ENCODE results near the gene USP3. TPM values are rescaled to one million over a fixed set of nuclear protein-coding genes. Genes with fewer than 3 reads are reported as not detected.

USP3 gene
- total and polyA plus RNA-seq, 2 donors (not counting 1 experiment from before 2014, with no cell fraction given) = 21.3 to 55.5 TPM

DNA sequence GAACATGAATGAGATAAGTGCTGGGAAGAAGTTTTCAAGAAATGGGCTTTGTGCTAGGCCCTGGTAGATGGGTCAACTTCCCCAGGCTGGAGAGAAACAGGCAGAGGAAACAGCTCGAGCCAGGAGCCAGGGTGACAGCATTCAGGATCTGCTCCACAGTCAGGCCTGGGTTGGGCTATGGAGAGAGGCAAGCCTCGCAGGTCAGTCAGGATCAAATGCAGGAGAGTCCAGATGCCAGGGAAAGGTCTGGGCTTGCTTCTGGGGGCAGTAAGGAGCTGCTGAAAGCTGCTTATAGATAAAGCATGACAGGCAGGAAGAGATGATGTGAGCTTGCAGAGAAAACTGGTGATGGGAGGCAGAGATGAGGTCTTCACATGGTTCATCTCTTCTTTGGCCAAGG, 11.0 kb upstream of the USP3 start:
- Histone ChIP-seq H3K36me3 (ENCODE audit: control insufficient read depth, insufficient read depth, low read length) (no peaks in the 10 kb centered on the region), H3K9me3 (ENCODE audit: control insufficient read depth, insufficient read depth, low read depth, low read length) (no peaks in the 10 kb centered on the region), H3K4me2 (ENCODE audit: extremely low read depth, insufficient read depth, low read length) (no peak overlapping the region), H3K27me3 (ENCODE audit: control insufficient read depth, insufficient read depth, low read length) (no peaks in the 10 kb centered on the region), H3K9ac (ENCODE audit: insufficient read depth, low read length) (no peak overlapping the region), H3K4me3 (replicated peaks in 1 of 4; ENCODE audit: control extremely low read depth in 1 of 4, insufficient read depth in 1 of 4, low read depth in 3 of 4, low read length in 4 of 4) (no peak overlapping the region), H4K20me1 (ENCODE audit: control insufficient read depth, extremely low read depth, insufficient read depth, low read length) (no peaks in the 10 kb centered on the region), H3K79me2 (ENCODE audit: control insufficient read depth, insufficient read depth, low read length) (no peaks in the 10 kb centered on the region), H3K4me1 (ENCODE audit: control insufficient read depth, extremely low read depth, insufficient read depth, low read length) (peaks cover 16% of the 10 kb centered on the region), H2AFZ (ENCODE audit: low read length) (no peak overlapping the region), H3K27ac (ENCODE audit: insufficient read depth, low read length) (no peak overlapping the region)
- no peak for DNase-seq (ENCODE audit: low read depth in 2 of 2)
- TF ChIP-seq, protein P1, sequence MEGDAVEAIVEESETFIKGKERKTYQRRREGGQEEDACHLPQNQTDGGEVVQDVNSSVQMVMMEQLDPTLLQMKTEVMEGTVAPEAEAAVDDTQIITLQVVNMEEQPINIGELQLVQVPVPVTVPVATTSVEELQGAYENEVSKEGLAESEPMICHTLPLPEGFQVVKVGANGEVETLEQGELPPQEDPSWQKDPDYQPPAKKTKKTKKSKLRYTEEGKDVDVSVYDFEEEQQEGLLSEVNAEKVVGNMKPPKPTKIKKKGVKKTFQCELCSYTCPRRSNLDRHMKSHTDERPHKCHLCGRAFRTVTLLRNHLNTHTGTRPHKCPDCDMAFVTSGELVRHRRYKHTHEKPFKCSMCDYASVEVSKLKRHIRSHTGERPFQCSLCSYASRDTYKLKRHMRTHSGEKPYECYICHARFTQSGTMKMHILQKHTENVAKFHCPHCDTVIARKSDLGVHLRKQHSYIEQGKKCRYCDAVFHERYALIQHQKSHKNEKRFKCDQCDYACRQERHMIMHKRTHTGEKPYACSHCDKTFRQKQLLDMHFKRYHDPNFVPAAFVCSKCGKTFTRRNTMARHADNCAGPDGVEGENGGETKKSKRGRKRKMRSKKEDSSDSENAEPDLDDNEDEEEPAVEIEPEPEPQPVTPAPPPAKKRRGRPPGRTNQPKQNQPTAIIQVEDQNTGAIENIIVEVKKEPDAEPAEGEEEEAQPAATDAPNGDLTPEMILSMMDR (conservative IDR thresholded peaks at IDR 0.05 in 1 of 2, IDR thresholded peaks at IDR 0.05 in 1 of 2; ENCODE audit: low read depth in 1 of 2, low read length in 2 of 2) = no peak
- TF ChIP-seq EZH2 (IDR thresholded peaks at IDR 0.05; ENCODE audit: low read length, missing control alignments) = no peak

DNA sequence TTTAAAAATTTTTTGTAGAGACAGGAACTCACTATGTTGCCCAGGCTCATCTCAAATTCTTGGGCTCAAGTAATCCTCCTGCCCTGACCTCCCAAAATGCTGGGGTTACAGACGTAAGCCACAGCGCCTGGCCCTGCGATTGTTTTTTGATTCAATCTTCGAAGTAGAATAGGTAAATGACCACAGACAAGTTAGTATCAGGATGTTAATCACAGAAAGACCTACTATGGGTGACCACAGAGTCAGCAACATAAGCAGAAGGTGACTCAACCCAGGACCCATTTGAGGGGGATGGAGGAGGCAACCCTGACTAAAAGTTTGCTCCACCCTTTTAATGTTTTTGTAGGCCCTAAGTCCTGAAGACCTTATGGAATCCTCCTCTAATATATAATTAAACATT, 10.0 kb upstream of the USP3 start:
- H3K36me3 ChIP-seq (ENCODE audit: control insufficient read depth, insufficient read depth, low read length) = no peaks in the 10 kb centered on the region
- H3K27me3 ChIP-seq (ENCODE audit: control insufficient read depth, insufficient read depth, low read length) = no peaks in the 10 kb centered on the region
- no peak overlapping the region for H2AFZ ChIP-seq (ENCODE audit: low read length)
- no peak overlapping the region for H3K4me3 ChIP-seq (replicated peaks in 1 of 4; ENCODE audit: control extremely low read depth in 1 of 4, insufficient read depth in 1 of 4, low read depth in 3 of 4, low read length in 4 of 4)
- no peak overlapping the region for H3K9ac ChIP-seq (ENCODE audit: insufficient read depth, low read length)
- H3K9me3 ChIP-seq (ENCODE audit: control insufficient read depth, insufficient read depth, low read depth, low read length) = no peaks in the 10 kb centered on the region
- H3K79me2 ChIP-seq (ENCODE audit: control insufficient read depth, insufficient read depth, low read length) = no peaks in the 10 kb centered on the region
- no peak overlapping the region for H3K4me2 ChIP-seq (ENCODE audit: extremely low read depth, insufficient read depth, low read length)
- no peaks in the 10 kb centered on the region for H4K20me1 ChIP-seq (ENCODE audit: control insufficient read depth, extremely low read depth, insufficient read depth, low read length)
- no peak overlapping the region for H3K27ac ChIP-seq (ENCODE audit: insufficient read depth, low read length)
- no peak for DNase-seq (ENCODE audit: low read depth in 2 of 2)
- peaks cover 16% of the 10 kb centered on the region for H3K4me1 ChIP-seq (ENCODE audit: control insufficient read depth, extremely low read depth, insufficient read depth, low read length)
- no peak for TF ChIP-seq EZH2 (IDR thresholded peaks at IDR 0.05; ENCODE audit: low read length, missing control alignments)
- TF ChIP-seq, protein P1 (conservative IDR thresholded peaks at IDR 0.05 in 1 of 2, IDR thresholded peaks at IDR 0.05 in 1 of 2; ENCODE audit: low read depth in 1 of 2, low read length in 2 of 2) = no peak

DNA sequence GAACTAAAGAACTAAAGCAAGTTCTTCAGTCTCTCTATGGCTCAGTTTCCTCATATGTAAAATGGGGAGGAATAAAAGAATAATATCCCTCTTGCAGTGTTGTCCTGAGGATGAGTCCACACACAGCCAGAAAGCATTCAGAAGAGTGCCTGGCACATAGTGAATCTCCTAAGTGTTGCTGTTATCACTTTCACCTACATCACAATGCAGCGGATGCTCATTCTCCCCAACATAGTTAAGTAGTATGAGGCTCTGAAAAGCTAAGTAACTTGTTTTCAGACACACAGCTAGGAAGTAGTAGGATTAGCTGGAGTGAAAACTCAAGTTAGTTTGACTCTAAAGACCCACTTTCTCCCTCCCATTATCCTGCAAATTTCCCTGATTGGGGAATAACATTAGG, 9.1 kb upstream of the USP3 start:
- no peak overlapping the region for H3K4me3 ChIP-seq (replicated peaks in 1 of 4; ENCODE audit: control extremely low read depth in 1 of 4, insufficient read depth in 1 of 4, low read depth in 3 of 4, low read length in 4 of 4)

More for the DNA sequence above, 9.1 kb upstream of the USP3 start:
- Histone ChIP-seq H4K20me1 (ENCODE audit: control insufficient read depth, extremely low read depth, insufficient read depth, low read length) (no peaks in the 10 kb centered on the region), H2AFZ (ENCODE audit: low read length) (no peak overlapping the region), H3K9me3 (ENCODE audit: control insufficient read depth, insufficient read depth, low read depth, low read length) (no peaks in the 10 kb centered on the region), H3K9ac (ENCODE audit: insufficient read depth, low read length) (no peak overlapping the region), H3K4me2 (ENCODE audit: extremely low read depth, insufficient read depth, low read length) (no peak overlapping the region), H3K36me3 (ENCODE audit: control insufficient read depth, insufficient read depth, low read length) (no peaks in the 10 kb centered on the region), H3K27me3 (ENCODE audit: control insufficient read depth, insufficient read depth, low read length) (no peaks in the 10 kb centered on the region), H3K79me2 (ENCODE audit: control insufficient read depth, insufficient read depth, low read length) (no peaks in the 10 kb centered on the region), H3K4me1 (ENCODE audit: control insufficient read depth, extremely low read depth, insufficient read depth, low read length) (peaks cover 16% of the 10 kb centered on the region), H3K27ac (ENCODE audit: insufficient read depth, low read length) (no peak overlapping the region)
- DNase-seq (ENCODE audit: low read depth in 2 of 2) = no peak
- no peak for TF ChIP-seq EZH2 (IDR thresholded peaks at IDR 0.05; ENCODE audit: low read length, missing control alignments)
- TF ChIP-seq, protein P1 (conservative IDR thresholded peaks at IDR 0.05 in 1 of 2, IDR thresholded peaks at IDR 0.05 in 1 of 2; ENCODE audit: low read depth in 1 of 2, low read length in 2 of 2) = no peak
